ENCODE results near the gene MRPL33.

DNA sequence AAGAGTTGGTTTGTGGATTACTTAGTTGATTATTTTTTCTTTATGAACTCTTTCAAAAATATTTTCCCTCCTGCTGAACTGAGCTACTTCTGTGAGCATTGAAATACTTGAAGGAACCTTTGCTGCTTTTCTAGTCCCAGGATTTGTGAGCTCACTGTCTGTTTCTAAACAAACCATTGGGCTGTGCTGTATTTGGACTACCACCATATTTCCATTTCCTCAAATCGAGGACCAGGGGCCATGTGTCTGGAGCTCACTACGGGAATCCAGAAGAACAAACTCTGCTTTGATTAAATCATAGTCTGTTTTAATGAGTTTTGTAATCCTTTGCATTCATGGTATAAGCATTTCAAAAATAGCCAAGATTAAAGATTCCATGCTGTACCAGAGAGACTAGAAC, 1.3 kb downstream of the MRPL33 start:
- no peak for TF ChIP-seq YY1 (IDR thresholded peaks at IDR 0.05; ENCODE audit: low read depth)
- TF ChIP-seq, protein P1, sequence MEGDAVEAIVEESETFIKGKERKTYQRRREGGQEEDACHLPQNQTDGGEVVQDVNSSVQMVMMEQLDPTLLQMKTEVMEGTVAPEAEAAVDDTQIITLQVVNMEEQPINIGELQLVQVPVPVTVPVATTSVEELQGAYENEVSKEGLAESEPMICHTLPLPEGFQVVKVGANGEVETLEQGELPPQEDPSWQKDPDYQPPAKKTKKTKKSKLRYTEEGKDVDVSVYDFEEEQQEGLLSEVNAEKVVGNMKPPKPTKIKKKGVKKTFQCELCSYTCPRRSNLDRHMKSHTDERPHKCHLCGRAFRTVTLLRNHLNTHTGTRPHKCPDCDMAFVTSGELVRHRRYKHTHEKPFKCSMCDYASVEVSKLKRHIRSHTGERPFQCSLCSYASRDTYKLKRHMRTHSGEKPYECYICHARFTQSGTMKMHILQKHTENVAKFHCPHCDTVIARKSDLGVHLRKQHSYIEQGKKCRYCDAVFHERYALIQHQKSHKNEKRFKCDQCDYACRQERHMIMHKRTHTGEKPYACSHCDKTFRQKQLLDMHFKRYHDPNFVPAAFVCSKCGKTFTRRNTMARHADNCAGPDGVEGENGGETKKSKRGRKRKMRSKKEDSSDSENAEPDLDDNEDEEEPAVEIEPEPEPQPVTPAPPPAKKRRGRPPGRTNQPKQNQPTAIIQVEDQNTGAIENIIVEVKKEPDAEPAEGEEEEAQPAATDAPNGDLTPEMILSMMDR (IDR thresholded peaks at IDR 0.05), result no peak
- no peak for TF ChIP-seq FOXJ3 (CRISPR knock-in tag; IDR thresholded peaks at IDR 0.05)
- TF ChIP-seq, protein P2, sequence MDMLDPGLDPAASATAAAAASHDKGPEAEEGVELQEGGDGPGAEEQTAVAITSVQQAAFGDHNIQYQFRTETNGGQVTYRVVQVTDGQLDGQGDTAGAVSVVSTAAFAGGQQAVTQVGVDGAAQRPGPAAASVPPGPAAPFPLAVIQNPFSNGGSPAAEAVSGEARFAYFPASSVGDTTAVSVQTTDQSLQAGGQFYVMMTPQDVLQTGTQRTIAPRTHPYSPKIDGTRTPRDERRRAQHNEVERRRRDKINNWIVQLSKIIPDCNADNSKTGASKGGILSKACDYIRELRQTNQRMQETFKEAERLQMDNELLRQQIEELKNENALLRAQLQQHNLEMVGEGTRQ (IDR thresholded peaks at IDR 0.05; ENCODE audit: borderline replicate concordance, low read depth, low read length), result no peak
- TF ChIP-seq EZH2phosphoT487 (IDR thresholded peaks at IDR 0.05; ENCODE audit: borderline replicate concordance, low read depth), result no peak
- TF ChIP-seq, protein P3, sequence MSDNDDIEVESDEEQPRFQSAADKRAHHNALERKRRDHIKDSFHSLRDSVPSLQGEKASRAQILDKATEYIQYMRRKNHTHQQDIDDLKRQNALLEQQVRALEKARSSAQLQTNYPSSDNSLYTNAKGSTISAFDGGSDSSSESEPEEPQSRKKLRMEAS (IDR thresholded peaks at IDR 0.05; ENCODE audit: low read depth), result peak; percentile 45; the same call in 1 of the 2 replicates
- TF ChIP-seq, protein P4, sequence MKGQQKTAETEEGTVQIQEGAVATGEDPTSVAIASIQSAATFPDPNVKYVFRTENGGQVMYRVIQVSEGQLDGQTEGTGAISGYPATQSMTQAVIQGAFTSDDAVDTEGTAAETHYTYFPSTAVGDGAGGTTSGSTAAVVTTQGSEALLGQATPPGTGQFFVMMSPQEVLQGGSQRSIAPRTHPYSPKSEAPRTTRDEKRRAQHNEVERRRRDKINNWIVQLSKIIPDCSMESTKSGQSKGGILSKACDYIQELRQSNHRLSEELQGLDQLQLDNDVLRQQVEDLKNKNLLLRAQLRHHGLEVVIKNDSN (IDR thresholded peaks at IDR 0.05; ENCODE audit: borderline replicate concordance, low read depth), result no peak
- TF ChIP-seq POLR2AphosphoS5 (IDR thresholded peaks at IDR 0.05; ENCODE audit: low read depth, low read length), result no peak
- no peak for TF ChIP-seq SMC3 (IDR thresholded peaks at IDR 0.05; ENCODE audit: low read depth, low read length)
- TF ChIP-seq SIN3A (IDR thresholded peaks at IDR 0.05; ENCODE audit: borderline replicate concordance, low read depth, low read length), result no peak
- no peak for TF ChIP-seq NFIC (IDR thresholded peaks at IDR 0.05; ENCODE audit: borderline replicate concordance)

Measured in SK-N-SH (cell line).